GM23338 (cell line): ENCODE data around the gene CCS. TPM values are rescaled to one million over a fixed set of nuclear protein-coding genes. Genes with fewer than 3 reads are reported as not detected.

Source experiments
- ATAC-seq: fragments of 200-7000 bp; cut with Tn5 transposase; 3 replicates; pipeline ENCODE4 v1.9.1; 2020
- DNase-seq: peaks from one replicate; pipeline ENCODE4 v3.0.0-alpha.2; 2015; ENCODE audit warnings: low spot score
- H2AFZ ChIP-seq: fragments of 200-600 bp; sonication (generic); 2 replicates; pipeline ENCODE4 v1.8.0; 2016; ENCODE audit warnings: antibody characterized with exemption, mild to moderate bottlenecking, moderate library complexity
- H3F3A ChIP-seq: fragments of 200-600 bp; sonication (generic); replicated peaks from 2 replicates; pipeline ENCODE4 v1.8.0; 2017; ENCODE audit warnings: antibody characterized with exemption, mixed run types, low read depth
- H3K27ac ChIP-seq: fragments of 200-600 bp; sonication (generic); 2 replicates; pipeline ENCODE4 v1.6.1; 2016; ENCODE audit warnings: low read depth
- H3K27me3 ChIP-seq: fragments of 200-600 bp; sonication (generic); 2 replicates; pipeline ENCODE4 v1.8.0; 2016; ENCODE audit warnings: mild to moderate bottlenecking, mixed run types, moderate library complexity; ENCODE audit not compliant: insufficient read depth
- H3K36me3 ChIP-seq: fragments of 200-600 bp; sonication (generic); 2 replicates; pipeline ENCODE4 v1.8.0; 2016; ENCODE audit warnings: mild to moderate bottlenecking; ENCODE audit not compliant: insufficient read depth
- H3K4me1 ChIP-seq: fragments of 200-600 bp; sonication (generic); 2 replicates; pipeline ENCODE4 v1.8.0; 2016; ENCODE audit warnings: mild to moderate bottlenecking, moderate library complexity; ENCODE audit not compliant: insufficient read depth
- H3K4me2 ChIP-seq: fragments of 200-600 bp; sonication (generic); 2 replicates; pipeline ENCODE4 v1.7.1; 2017; ENCODE audit warnings: mixed run types
- H3K4me3 ChIP-seq: fragments of 200-600 bp; sonication (generic); 2 replicates; pipeline ENCODE4 v1.6.1; 2016; ENCODE audit warnings: mixed run types
- H3K79me2 ChIP-seq: fragments of 200-600 bp; sonication (generic); replicated peaks from 2 replicates; pipeline ENCODE4 v1.8.0; 2017; ENCODE audit warnings: mild to moderate bottlenecking; ENCODE audit not compliant: insufficient read depth
- H3K9me2 ChIP-seq: fragments of 200-600 bp; sonication (generic); 2 replicates; pipeline ENCODE4 v1.8.0; 2017; ENCODE audit not compliant: insufficient read depth
- H4K20me1 ChIP-seq: fragments of 200-600 bp; sonication (generic); replicated peaks from 2 replicates; pipeline ENCODE4 v1.8.0; 2017; ENCODE audit warnings: mild to moderate bottlenecking; ENCODE audit not compliant: insufficient read depth
- H3K27ac Mint-ChIP-seq: 2 replicates; pipeline ENCODE4 v1.8.0; 2020; ENCODE audit warnings: inconsistent platforms, mild to moderate bottlenecking, moderate library complexity, mixed read lengths
- H3K27me3 Mint-ChIP-seq: 3 replicates; pipeline ENCODE4 v1.8.0; 2022; ENCODE audit warnings: low read depth, mild to moderate bottlenecking, moderate library complexity, mixed read lengths, inconsistent platforms; ENCODE audit not compliant: insufficient read depth, poor library complexity
- H3K36me3 Mint-ChIP-seq: 3 replicates; pipeline ENCODE4 v1.8.0; 2021; ENCODE audit warnings: low read depth, mild to moderate bottlenecking, inconsistent platforms, moderate library complexity, mixed read lengths
- H3K4me1 Mint-ChIP-seq: 3 replicates; pipeline ENCODE4 v1.8.0; 2020; ENCODE audit warnings: mild to moderate bottlenecking, inconsistent platforms, mixed read lengths
- H3K4me3 Mint-ChIP-seq: 3 replicates; pipeline ENCODE4 v1.8.0; 2021; ENCODE audit warnings: moderate library complexity, mild to moderate bottlenecking, inconsistent platforms, mixed read lengths
- H3K9me3 Mint-ChIP-seq: 3 replicates; pipeline ENCODE4 v1.8.0; 2020; ENCODE audit warnings: moderate library complexity, mild to moderate bottlenecking, inconsistent platforms, mixed read lengths
- CREB1 ChIP-seq: fragments of 250-450 bp; sonication (Bioruptor Pico); IDR thresholded peaks from 2 replicates; pipeline ENCODE4 v1.5.0; 2020; ENCODE audit warnings: low read depth, mild to moderate bottlenecking, moderate library complexity
- CTCF ChIP-seq, 2 experiments: fragments of 200-600 bp in 1 of 2; sonication (generic) in 1 of 2; conservative IDR thresholded peaks; 2 replicates each; pipeline versions ENCODE4 v1.5.1 to v1.6.1; 2016 to 2017; ENCODE audit warnings: antibody characterized with exemption in 2 of 2, low read depth in 2 of 2, mild to moderate bottlenecking in 2 of 2, moderate library complexity in 1 of 2
- ETS1 ChIP-seq: IDR thresholded peaks from 2 replicates; pipeline ENCODE4 v1.6.1; 2016; ENCODE audit warnings: antibody characterized with exemption
- EZH2 ChIP-seq: fragments of 200-600 bp; sonication (generic); IDR thresholded peaks from one replicate; pipeline ENCODE4 v1.8.0; 2017; ENCODE audit warnings: antibody characterized with exemption, mild to moderate bottlenecking, low read depth; ENCODE audit not compliant: unreplicated experiment
- EZH2phosphoT487 ChIP-seq: fragments of 200-600 bp; sonication (generic); IDR thresholded peaks from one replicate; pipeline ENCODE4 v1.8.1; 2018; ENCODE audit warnings: antibody characterized with exemption; ENCODE audit not compliant: unreplicated experiment
- JUNB ChIP-seq: IDR thresholded peaks from one replicate; pipeline ENCODE4 v1.6.1; 2016; ENCODE audit warnings: antibody characterized with exemption; ENCODE audit not compliant: unreplicated experiment
- NANOG ChIP-seq: IDR thresholded peaks from 2 replicates; pipeline ENCODE4 v1.6.1; 2016; ENCODE audit warnings: antibody characterized with exemption, borderline replicate concordance
- POLR2AphosphoS5 ChIP-seq: IDR thresholded peaks from 2 replicates; pipeline ENCODE4 v1.6.1; 2016; ENCODE audit warnings: antibody characterized with exemption, low read depth
- REST ChIP-seq: IDR thresholded peaks from one replicate; pipeline ENCODE4 v1.6.1; 2018; ENCODE audit warnings: antibody characterized with exemption; ENCODE audit not compliant: unreplicated experiment
- STAT1 ChIP-seq: IDR thresholded peaks from one replicate; pipeline ENCODE4 v1.6.1; 2016; ENCODE audit warnings: antibody characterized with exemption; ENCODE audit not compliant: unreplicated experiment
- ZNF114 ChIP-seq: fragments of 250-450 bp; sonication (Bioruptor Pico); IDR thresholded peaks from 2 replicates; pipeline ENCODE4 v1.5.0; 2020; ENCODE audit warnings: mild to moderate bottlenecking, moderate library complexity
- ZNF331 ChIP-seq: fragments of 250-450 bp; sonication (Bioruptor Pico); IDR thresholded peaks from 2 replicates; pipeline ENCODE4 v1.5.0; 2020; ENCODE audit warnings: low read depth, mild to moderate bottlenecking, moderate library complexity
- polyA plus RNA-seq: library from polyadenylated mRNA; unstranded; fragments of >200 nt; fragmentation: Nextera tagmentation; extraction: Ambion mirVana; gene quantifications from 2 replicates; pipeline ENCODE4 v1.2.1, GENCODE V29; 2016
- total RNA-seq: library from RNA; depleted of rRNA; stranded (reverse); fragments of >200 nt; shearing (Covaris generic); gene quantifications from 2 replicates; pipeline ENCODE4 v1.2.3, GENCODE V29; 2014
- TF ChIP-seq, protein P1 (sequence below): fragments of 250-450 bp; sonication (Bioruptor Pico); IDR thresholded peaks from 2 replicates; pipeline ENCODE4 v1.5.0; 2020; ENCODE audit warnings: mild to moderate bottlenecking, moderate library complexity

The CCS gene
- total and polyA plus RNA-seq, 2 experiments from 2014 or later: 36.1 to 60.7 TPM

DNA sequence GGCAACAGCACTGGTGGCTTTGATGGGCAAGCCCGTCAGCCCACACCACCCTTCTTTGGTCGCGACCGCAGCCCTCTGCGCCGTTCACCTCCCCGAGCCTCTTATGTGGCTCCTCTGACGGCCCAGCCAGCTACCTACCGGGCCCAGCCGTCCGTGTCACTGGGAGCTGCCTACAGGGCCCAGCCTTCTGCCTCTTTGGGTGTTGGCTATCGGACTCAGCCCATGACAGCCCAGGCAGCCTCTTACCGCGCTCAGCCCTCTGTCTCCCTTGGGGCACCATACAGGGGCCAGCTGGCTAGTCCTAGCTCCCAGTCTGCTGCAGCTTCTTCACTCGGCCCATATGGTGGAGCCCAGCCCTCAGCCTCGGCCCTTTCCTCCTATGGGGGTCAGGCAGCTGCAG is 31.5 kb downstream of the CCS start:
- Histone ChIP-seq H3K79me2 (peaks cover 100% of the 10 kb centered on the region), H3K27ac (no peak overlapping the region), H4K20me1 (peaks cover 82% of the 10 kb centered on the region), H3K27me3 (no peaks in the 10 kb centered on the region), H3K4me2 (no peak overlapping the region), H3K4me3 (no peak overlapping the region), H3K36me3 (peaks cover 46% of the 10 kb centered on the region), H3F3A (peaks cover 20% of the 10 kb centered on the region), H2AFZ (no peak overlapping the region), H3K4me1 (0 out of 2 replicates have a peak, but pooled peaks cover 8% of the 10 kb centered on the region), H3K9me2 (no peaks in the 10 kb centered on the region)
- TF ChIP-seq CREB1 (CRISPR knock-in tag) (no peak), JUNB (no peak), EZH2 (no peak), EZH2phosphoT487 (no peak), POLR2AphosphoS5 (no peak), NANOG (no peak), REST (no peak), ETS1 (no peak), ZNF331 (CRISPR knock-in tag) (no peak), CTCF (conservative IDR thresholded peaks at IDR 0.05; ENCODE audit: low read depth in 2 of 2) (no peak), ZNF114 (CRISPR knock-in tag) (no peak), STAT1 (no peak)
- TF ChIP-seq, protein P1, sequence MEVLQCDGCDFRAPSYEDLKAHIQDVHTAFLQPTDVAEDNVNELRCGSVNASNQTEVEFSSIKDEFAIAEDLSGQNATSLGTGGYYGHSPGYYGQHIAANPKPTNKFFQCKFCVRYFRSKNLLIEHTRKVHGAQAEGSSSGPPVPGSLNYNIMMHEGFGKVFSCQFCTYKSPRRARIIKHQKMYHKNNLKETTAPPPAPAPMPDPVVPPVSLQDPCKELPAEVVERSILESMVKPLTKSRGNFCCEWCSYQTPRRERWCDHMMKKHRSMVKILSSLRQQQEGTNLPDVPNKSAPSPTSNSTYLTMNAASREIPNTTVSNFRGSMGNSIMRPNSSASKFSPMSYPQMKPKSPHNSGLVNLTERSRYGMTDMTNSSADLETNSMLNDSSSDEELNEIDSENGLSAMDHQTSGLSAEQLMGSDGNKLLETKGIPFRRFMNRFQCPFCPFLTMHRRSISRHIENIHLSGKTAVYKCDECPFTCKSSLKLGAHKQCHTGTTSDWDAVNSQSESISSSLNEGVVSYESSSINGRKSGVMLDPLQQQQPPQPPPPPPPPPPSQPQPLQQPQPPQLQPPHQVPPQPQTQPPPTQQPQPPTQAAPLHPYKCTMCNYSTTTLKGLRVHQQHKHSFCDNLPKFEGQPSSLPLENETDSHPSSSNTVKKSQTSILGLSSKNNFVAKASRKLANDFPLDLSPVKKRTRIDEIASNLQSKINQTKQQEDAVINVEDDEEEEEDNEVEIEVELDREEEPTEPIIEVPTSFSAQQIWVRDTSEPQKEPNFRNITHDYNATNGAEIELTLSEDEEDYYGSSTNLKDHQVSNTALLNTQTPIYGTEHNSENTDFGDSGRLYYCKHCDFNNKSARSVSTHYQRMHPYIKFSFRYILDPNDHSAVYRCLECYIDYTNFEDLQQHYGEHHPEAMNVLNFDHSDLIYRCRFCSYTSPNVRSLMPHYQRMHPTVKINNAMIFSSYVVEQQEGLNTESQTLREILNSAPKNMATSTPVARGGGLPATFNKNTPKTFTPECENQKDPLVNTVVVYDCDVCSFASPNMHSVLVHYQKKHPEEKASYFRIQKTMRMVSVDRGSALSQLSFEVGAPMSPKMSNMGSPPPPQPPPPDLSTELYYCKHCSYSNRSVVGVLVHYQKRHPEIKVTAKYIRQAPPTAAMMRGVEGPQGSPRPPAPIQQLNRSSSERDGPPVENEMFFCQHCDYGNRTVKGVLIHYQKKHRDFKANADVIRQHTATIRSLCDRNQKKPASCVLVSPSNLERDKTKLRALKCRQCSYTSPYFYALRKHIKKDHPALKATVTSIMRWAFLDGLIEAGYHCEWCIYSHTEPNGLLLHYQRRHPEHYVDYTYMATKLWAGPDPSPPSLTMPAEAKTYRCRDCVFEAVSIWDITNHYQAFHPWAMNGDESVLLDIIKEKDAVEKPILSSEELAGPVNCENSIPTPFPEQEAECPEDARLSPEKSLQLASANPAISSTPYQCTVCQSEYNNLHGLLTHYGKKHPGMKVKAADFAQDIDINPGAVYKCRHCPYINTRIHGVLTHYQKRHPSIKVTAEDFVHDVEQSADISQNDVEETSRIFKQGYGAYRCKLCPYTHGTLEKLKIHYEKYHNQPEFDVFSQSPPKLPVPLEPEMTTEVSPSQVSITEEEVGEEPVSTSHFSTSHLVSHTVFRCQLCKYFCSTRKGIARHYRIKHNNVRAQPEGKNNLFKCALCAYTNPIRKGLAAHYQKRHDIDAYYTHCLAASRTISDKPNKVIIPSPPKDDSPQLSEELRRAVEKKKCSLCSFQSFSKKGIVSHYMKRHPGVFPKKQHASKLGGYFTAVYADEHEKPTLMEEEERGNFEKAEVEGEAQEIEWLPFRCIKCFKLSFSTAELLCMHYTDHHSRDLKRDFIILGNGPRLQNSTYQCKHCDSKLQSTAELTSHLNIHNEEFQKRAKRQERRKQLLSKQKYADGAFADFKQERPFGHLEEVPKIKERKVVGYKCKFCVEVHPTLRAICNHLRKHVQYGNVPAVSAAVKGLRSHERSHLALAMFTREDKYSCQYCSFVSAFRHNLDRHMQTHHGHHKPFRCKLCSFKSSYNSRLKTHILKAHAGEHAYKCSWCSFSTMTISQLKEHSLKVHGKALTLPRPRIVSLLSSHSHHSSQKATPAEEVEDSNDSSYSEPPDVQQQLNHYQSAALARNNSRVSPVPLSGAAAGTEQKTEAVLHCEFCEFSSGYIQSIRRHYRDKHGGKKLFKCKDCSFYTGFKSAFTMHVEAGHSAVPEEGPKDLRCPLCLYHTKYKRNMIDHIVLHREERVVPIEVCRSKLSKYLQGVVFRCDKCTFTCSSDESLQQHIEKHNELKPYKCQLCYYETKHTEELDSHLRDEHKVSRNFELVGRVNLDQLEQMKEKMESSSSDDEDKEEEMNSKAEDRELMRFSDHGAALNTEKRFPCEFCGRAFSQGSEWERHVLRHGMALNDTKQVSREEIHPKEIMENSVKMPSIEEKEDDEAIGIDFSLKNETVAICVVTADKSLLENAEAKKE (CRISPR knock-in tag): no peak
- Mint-ChIP-seq H3K4me3 (no peak overlapping the region), H3K27me3 (peaks cover 8% of the 10 kb centered on the region), H3K36me3 (peaks cover 88% of the 10 kb centered on the region), H3K9me3 (no peaks in the 10 kb centered on the region), H3K27ac (no peak overlapping the region), H3K4me1 (peaks cover 11% of the 10 kb centered on the region)
- DNase-seq (no peak), ATAC-seq (no peak)
